GM19043 (cell line): Measurements from ENCODE around the gene S100A10.

Experiments used
- ATAC-seq: cut with Tn5 transposase; IDR thresholded peaks from one replicate; pipeline ENCODE4 v1.9.1; 2021; ENCODE audit warnings: low read depth; ENCODE audit not compliant: unreplicated experiment

Gene S100A10

DNA sequence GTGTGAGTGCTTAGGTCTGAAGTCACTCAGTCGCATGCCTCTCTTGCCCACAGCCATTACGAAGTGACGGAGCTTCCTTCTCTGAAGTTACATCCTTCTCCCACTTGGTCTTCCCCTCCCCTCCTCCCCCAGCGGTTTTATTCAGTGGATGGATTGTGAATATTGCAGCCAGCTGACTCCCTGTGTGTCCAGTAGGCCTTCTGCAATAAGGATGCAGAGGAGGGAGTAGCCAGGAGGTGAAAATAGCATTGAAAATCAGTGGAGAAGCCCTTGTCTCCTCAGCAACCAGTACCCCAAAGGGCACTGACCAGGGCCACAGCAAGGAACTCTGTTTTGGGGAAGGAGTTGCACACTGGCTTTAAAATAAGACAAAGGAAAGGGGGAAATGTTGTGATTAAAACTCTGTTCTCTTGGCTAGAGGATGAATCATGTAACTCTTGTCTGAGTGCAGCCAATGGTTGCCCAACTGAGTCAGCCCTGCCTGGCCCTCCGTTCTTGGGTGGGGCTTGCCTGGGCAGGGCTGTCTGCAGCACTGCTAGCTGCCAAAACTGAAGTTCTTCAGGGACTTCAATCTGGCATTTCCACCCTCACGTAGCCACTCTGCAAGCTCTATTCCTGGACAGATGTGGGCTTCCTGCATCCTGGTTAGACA lies 4.3 kb downstream of the S100A10 start:
- ATAC-seq: no peak

DNA sequence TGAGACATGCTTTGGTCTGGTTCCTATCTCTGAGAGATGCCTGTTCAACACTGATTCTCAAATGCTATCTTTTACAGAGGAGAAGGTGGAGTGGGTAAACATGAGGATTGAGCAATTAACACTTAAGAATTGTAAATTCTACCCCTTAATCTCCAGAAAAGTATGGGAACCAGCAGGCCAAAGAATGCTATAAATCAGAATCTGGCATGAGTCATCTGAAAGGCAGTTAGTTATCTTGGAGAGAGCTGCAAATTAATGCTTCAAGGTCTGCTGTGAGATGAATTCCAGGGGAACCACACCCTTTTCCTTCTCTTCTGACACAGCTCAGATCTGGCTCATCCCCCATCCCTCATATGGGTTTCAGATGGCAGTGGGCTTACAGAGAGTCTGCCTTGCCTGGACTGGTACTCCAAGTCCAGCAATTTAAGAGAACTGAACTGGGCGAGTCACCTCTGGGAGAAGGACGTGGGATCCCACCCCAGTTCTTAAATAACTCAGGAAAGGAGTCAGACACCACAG lies 5.2 kb downstream of the S100A10 start:
- no peak for ATAC-seq

GRCh38 chr1:151986501-151987190 lies 7.0 kb downstream of the S100A10 start:
- no peak for ATAC-seq

DNA sequence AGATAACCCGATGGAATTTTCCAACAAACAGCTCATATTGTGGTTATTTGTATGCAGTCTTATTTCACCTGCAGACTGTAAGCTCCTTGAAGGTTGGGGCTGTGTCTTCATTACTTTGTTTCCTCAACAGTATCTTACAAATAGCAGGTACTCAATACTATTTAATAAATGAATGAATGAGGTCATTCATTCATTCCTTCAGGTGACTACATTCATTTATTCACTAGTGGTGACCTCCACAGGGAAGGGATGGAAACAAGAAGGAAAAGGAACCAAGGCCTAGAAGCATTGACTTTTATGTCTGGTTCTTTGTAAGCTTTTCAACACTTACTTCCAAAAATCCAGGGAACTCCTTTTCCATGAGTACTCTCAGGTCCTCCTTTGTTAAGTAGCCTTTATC lies 7.9 kb downstream of the S100A10 start:
- ATAC-seq: no peak

GRCh38 chr1:151985270-151985669 lies 8.4 kb downstream of the S100A10 start:
- no peak for ATAC-seq

DNA sequence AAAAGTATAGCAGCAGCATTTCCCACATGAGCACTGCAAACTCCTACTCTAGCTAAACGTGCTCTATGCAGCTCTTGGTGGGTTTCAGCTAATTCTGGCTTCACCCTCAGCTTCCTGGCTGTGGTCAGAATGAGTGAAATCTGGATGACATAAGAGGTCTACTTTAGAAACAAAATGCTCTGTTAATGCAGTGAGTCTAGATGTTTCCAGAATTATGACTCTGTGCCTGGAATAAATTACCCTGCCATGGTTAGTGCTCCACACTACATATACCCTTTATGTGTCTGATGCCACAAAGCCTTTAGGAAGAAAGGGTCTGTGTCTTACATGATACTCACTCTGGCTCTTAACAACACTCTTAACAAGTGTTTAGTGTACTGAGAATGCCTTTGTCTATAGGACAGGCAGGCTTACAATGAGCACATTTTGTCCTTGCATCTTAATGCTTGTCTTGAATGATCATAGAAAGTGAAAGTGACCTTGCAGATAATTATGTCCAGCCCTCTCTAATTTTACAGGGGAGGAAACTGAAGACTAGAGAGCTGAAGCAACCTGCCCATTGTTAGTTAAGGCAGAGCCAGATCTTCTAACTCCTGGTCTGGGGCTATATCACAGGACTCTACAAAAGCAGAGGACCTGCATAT lies 9.2 kb downstream of the S100A10 start:
- ATAC-seq: peak; percentile 86

GRCh38 chr1:151982300-151983005 lies 11.2 kb downstream of the S100A10 start:
- ATAC-seq: no peak

DNA sequence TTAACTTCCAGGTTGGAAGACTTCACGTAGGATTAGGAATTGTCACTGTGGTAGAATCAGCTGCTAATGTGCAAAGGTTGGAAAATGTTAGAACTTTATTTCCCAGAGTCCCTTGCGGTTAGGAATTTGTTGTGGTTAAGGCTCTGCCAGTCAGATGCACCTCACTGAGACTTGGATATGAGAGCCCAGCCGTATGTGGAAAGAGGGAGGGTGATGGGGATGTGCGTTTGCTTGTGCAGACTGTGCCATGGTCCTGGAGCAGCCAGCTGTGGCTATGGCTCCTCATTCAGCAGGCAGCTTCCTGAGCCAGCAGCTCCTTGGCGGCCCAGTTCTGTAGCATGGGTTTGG lies 12.5 kb downstream of the S100A10 start:
- ATAC-seq: no peak

- ATAC-seq: no peak
These were observed 13.1 kb downstream of the S100A10 start for GRCh38 chr1:151980287-151981177.

GRCh38 chr1:151978922-151979321 lies 14.7 kb downstream of the S100A10 start:
- no peak for ATAC-seq

- no peak for ATAC-seq
These were observed 15.9 kb downstream of the S100A10 start for GRCh38 chr1:151977662-151978230.

DNA sequence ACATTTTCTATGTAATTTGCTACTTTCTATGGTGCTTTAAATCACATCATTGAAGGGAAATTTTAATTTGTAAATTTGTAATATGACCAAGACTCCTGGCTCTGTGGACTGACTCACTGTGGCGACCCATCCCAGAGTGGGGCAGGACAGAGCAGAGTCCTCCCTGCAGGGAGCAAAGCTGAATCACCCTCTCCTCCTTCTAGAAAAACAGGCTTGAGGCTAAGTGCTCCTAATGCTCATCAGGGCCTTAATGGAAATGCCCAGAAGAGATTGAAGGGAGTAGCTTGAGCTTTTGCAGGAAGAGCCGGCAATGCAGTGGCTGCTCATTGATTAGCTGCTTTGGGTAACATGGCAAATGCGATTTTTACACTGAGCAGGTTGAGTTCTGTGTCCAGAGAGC lies 16.8 kb downstream of the S100A10 start:
- ATAC-seq: no peak

DNA sequence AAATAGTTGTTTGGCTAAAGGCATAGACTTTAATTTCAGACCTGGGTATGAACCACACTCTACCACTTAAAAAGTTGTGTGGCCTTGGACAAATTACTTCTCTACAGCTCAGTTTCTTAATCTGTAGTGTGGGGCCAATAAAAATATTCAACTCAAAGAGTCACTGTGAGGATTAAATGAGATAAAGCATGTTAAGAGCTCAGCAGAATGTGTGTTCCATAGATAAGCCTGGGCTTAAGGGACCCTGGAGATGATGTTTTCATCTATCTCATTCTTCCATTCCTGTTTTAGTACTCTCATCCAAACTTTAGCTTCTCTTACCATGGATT lies 17.7 kb downstream of the S100A10 start:
- ATAC-seq: no peak

DNA sequence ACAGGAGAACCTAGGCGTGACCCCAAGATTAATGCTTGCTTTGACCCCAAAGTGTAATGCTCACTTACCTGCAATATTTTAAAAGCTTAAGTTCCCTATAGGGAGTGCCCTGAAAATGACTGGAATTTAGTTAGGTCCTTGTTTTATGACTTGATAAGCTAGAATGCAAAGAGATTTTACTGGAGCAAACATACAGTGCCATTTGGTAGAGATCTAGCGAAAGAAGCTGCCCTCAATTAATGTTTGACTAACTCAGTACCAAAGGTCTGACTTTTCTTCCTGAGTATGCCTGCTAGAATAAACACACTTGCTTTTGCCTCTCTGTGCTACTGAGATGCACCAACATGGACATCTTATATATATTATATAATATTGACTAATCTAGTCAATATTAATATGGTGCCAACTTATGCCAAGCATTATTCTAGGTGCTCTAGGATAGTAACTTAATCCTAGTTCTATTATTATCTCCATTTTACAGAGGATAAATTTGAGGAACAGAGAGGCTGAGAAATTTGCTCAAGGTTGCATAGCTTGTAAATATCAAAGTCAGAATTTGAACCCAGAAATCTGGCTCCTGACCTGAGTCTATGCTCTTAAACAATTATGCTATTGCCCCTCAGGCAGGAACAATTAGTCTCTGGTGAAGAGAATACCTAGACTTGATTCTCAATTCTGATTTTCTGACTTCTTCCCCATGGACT lies 18.2 kb downstream of the S100A10 start:
- ATAC-seq: no peak

- no peak for ATAC-seq
These were observed 21.0 kb downstream of the S100A10 start for GRCh38 chr1:151972542-151973248.

GRCh38 chr1:151970626-151971025 lies 23.0 kb downstream of the S100A10 start:
- no peak for ATAC-seq

DNA sequence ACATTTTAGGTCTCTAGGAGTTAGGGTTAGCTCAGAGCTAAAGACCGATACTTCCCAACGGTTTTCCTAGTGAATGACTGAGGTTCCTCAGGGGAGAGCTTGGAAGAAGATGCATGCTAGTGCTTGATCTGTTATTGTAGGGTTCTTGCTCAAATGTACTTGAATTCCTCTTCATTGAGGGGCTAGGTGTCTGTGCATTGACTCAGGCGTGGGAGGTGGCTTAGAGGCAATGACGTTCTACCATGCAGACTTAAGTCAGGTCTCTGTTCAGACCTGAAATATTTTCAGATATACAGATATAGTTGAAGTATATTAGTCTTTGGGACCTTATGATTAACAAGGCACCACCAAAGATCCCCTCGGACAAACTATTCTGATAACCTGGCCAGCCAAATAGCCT lies 23.5 kb downstream of the S100A10 start:
- no peak for ATAC-seq

DNA sequence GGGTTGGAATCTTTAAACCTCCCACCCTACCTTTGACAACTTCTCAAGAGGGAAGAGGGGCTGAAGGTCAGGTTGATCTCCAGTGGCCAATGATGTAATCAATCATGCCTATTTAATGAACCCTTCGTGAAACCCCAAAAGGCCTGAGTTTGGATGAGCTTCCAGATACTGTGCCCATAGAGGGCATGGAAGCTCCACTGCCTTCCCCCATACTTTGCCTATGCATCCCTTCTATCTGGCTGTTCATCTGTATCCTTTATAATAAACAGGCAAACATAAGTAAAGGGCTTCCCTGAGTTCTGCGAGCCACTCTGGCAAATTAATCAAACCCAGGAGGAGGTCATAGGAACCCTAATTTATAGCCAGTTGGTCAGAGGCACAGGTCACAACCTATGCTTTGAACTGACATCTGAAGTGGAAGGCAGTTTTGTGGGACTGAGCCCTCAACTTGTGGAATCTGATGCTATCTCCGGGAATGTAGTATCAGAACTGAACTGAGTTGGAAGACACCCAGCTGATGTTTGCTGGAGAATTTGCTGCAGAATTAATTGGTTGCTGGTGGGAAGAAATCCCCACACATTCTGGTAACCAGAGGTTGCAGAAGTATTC lies 24.8 kb downstream of the S100A10 start:
- ATAC-seq: no peak
